Breast epithelium (tissue), 3 donors: ENCODE results near the gene LRRC9.

Source experiments
- CTCF ChIP-seq, 3 donors: fragments of 450-650 bp; IDR thresholded peaks; one replicate each; pipeline ENCODE4 v1.5.1; 2016 to 2017; ENCODE audit warnings: antibody characterized with exemption in 3 of 3, mild to moderate bottlenecking in 3 of 3, moderate library complexity in 3 of 3
- POLR2AphosphoS5 ChIP-seq, 3 donors: sonication (generic); formaldehyde crosslinking; IDR thresholded peaks; one replicate each; pipeline ENCODE4 v1.6.1; 2017; ENCODE audit warnings: antibody characterized with exemption in 3 of 3

- TF ChIP-seq CTCF (IDR thresholded peaks at IDR 0.05) (no peak), POLR2AphosphoS5 (IDR thresholded peaks at IDR 0.05) (no peak)
Observed at GRCh38 chr14:60101786-60102185, 181.8 kb downstream of the LRRC9 start.
